Uterus (tissue), 4 donors: ENCODE measurements around the gene PEPD. TPM values are rescaled to one million over a fixed set of nuclear protein-coding genes. Genes with fewer than 3 reads are reported as not detected.

Experiments used
- DNase-seq, 2 donors: peaks; one replicate each; pipeline ENCODE4 v3.0.0-alpha.2; 2019 to 2020
- H3K27ac ChIP-seq, 2 donors: fragments of 200-600 bp; sonication (generic); 1 replicate in 1 of 2; 2 replicates in 1 of 2; pipeline ENCODE4 v1.5.1; 2016 to 2018
- H3K27me3 ChIP-seq, 2 donors: fragments of 200-600 bp; sonication (generic); one replicate each; pipeline ENCODE4 v1.5.1; 2018 to 2019; ENCODE audit warnings: control low read depth in 1 of 2
- H3K36me3 ChIP-seq, 2 donors: fragments of 200-600 bp; sonication (generic); one replicate each; pipeline ENCODE4 v1.5.1; 2019; ENCODE audit warnings: control low read depth in 1 of 2
- H3K4me1 ChIP-seq, 2 donors: fragments of 200-600 bp; sonication (generic); one replicate each; pipeline ENCODE4 v1.5.1; 2018 to 2019; ENCODE audit warnings: control low read depth in 1 of 2
- H3K4me3 ChIP-seq, 2 donors: fragments of 200-600 bp; sonication (generic); 1 replicate in 1 of 2; 2 replicates in 1 of 2; pipeline ENCODE4 v1.5.1; 2018 to 2019; ENCODE audit warnings: mild to moderate bottlenecking in 1 of 2
- H3K9me3 ChIP-seq, 2 donors: fragments of 200-600 bp; sonication (generic); one replicate each; pipeline ENCODE4 v1.5.1; 2019; ENCODE audit warnings: control low read depth in 1 of 2
- POLR2A ChIP-seq, 2 donors: fragments of 450-650 bp; IDR thresholded peaks; one replicate each; pipeline ENCODE4 v1.6.1; 2016; ENCODE audit warnings: antibody characterized with exemption in 2 of 2, mild to moderate bottlenecking in 1 of 2, moderate library complexity in 1 of 2
- intact Hi-C: fragments of 100-400 bp; cut with DNase I; formaldehyde crosslinking; loops from one replicate; pipeline ENCODE4 v1.15.1; 2023; ENCODE audit warnings: low total_unique reads
- total RNA-seq, 4 donors: library from RNA; depleted of rRNA in 3 of 4; stranded (reverse); fragments of >200 nt in 3 of 4; gene quantifications; one replicate each; pipeline versions ENCODE4 v1.1.0 to v1.2.4, GENCODE V29; 2014 to 2023
- TF ChIP-seq, protein P1 (sequence below), 4 experiments: fragments of 200-600 bp in 2 of 4; fragments of 450-650 bp in 2 of 4; sonication (generic) in 2 of 4; IDR thresholded peaks; one replicate each; pipeline ENCODE4 v1.5.1; 2016 to 2019; ENCODE audit warnings: antibody characterized with exemption in 4 of 4, mild to moderate bottlenecking in 2 of 4, moderate library complexity in 1 of 4
- donor health status: DM: yes; HTN: yes; CAD: no.

The PEPD gene
- total RNA-seq, 4 donors from 2014 or later = 26.1 to 47.0 (median 37.9) TPM

DNA sequence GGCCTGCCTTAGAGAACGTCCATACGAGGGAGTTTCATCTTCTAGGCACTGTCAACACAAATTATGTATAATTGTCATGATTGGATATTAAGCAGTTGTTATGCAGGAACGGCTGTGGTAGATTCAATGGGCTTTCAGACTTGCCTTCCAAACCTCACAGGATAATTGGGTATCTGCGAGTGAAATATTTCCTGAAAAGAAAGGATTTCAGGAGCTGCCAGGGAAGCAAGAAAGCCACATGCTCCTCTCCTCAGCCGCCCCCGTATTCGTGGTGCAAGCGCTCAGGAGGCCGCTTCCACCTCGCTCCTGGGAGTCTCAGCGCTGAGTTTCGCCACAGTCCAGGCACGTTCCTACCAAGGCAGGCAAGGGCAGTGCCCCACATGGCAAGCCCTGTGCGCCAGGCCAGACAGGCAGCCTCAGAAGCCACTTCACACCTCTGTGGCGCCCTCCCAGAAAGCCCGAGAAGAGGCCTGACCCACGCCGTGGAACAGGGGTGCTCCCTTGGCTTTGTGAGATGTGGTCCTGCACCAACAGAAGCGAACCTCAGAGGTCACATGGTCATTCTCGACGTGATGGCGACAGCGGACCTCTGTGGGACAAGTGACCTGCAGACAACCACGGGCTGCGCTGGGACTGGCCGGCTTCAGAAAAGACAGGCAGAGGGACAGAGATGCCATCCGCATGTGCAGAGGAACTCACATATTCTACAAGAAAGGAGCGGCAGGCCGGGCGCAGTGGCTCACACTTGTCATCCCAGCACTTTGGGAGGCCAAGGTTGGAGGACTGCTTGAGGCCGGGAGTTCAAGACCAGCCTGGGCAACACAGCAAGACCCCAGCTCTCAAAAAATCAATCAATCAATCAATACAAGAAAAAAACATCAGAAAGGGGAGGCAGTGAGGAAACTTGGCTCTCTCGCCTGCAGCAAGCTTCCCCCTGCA, 106.7 kb downstream of the PEPD start:
- DNase-seq = no peak
- H3K27me3 ChIP-seq = no peaks in the 10 kb centered on the region
- H3K4me3 ChIP-seq = no peak overlapping the region
- no peaks in the 10 kb centered on the region for H3K36me3 ChIP-seq
- TF ChIP-seq POLR2A (IDR thresholded peaks at IDR 0.05) = no peak
- H3K4me1 ChIP-seq = peaks cover 0 to 7% of the 10 kb centered on the region in 2 donors
- H3K27ac ChIP-seq = no peak overlapping the region
- no peaks in the 10 kb centered on the region for H3K9me3 ChIP-seq
- intact Hi-C loops = loop anchor here (10.0 kb wide), 2 partner anchors 270 to 360 kb away; no protein-coding TSS in a partner anchor

DNA sequence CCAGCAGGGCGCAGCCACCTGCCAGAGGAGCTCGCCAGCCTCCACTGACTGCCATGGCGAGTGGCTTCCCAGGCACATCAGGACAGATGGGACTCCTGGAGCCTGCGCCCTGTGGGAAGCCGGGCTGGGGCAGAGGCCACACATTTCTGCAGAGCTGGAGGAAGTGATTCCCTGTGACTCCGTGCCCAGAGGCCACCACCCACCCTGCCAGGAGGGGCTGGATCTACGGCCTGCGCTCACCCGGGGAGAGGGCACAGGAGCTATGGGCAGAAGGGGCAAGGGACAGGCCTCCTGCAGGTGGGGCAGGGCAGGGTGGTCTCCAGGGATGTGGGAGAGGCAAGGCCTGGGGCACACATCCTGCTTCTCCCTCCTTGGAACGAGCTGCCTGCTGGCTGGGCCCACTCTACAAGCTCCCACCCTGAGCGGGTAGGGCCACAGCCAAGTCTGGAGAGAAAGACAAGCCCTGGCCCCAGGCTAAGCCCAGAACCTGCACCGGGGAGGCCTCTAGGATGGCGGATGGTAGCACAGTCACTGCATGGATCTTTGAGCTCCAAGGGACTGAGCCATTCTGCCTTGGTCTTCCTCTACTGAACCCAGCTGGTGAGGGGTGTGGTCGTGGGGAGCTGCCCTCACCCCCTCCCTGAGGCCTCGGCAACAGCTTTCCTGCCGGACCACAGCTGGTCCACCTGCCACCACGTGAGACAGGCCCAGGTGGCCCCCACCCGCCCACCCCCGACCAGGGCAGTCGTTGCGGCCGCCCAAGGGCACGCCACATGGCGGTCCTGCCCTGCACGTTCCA, 107.5 kb downstream of the PEPD start:
- no peak overlapping the region for H3K4me3 ChIP-seq
- no peak for TF ChIP-seq POLR2A (IDR thresholded peaks at IDR 0.05)
- TF ChIP-seq, protein P1, sequence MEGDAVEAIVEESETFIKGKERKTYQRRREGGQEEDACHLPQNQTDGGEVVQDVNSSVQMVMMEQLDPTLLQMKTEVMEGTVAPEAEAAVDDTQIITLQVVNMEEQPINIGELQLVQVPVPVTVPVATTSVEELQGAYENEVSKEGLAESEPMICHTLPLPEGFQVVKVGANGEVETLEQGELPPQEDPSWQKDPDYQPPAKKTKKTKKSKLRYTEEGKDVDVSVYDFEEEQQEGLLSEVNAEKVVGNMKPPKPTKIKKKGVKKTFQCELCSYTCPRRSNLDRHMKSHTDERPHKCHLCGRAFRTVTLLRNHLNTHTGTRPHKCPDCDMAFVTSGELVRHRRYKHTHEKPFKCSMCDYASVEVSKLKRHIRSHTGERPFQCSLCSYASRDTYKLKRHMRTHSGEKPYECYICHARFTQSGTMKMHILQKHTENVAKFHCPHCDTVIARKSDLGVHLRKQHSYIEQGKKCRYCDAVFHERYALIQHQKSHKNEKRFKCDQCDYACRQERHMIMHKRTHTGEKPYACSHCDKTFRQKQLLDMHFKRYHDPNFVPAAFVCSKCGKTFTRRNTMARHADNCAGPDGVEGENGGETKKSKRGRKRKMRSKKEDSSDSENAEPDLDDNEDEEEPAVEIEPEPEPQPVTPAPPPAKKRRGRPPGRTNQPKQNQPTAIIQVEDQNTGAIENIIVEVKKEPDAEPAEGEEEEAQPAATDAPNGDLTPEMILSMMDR (IDR thresholded peaks at IDR 0.05) = no peak
- no peak for DNase-seq
- no peaks in the 10 kb centered on the region for H3K27me3 ChIP-seq
- intact Hi-C loops = loop anchor here (10.0 kb wide), 2 partner anchors 269 to 361 kb away; no protein-coding TSS in a partner anchor
- no peaks in the 10 kb centered on the region for H3K9me3 ChIP-seq
- peaks cover 0 to 7% of the 10 kb centered on the region in 2 donors for H3K4me1 ChIP-seq
- no peaks in the 10 kb centered on the region for H3K36me3 ChIP-seq
- H3K27ac ChIP-seq = no peak overlapping the region

- Histone ChIP-seq H3K36me3 (no peaks in the 10 kb centered on the region), H3K4me3 (no peak overlapping the region), H3K9me3 (no peaks in the 10 kb centered on the region), H3K4me1 (peaks cover 0 to 7% of the 10 kb centered on the region in 2 donors), H3K27ac (no peak overlapping the region), H3K27me3 (no peaks in the 10 kb centered on the region)
- intact Hi-C loops = loop anchor here (10.0 kb wide), 2 partner anchors 269 to 361 kb away; no protein-coding TSS in a partner anchor
- no peak for DNase-seq
- TF ChIP-seq POLR2A (IDR thresholded peaks at IDR 0.05) = no peak
- TF ChIP-seq, protein P1 (IDR thresholded peaks at IDR 0.05) = no peak
Measured at GRCh38 chr19:33413426-33413725, 108.2 kb downstream of the PEPD start.

DNA sequence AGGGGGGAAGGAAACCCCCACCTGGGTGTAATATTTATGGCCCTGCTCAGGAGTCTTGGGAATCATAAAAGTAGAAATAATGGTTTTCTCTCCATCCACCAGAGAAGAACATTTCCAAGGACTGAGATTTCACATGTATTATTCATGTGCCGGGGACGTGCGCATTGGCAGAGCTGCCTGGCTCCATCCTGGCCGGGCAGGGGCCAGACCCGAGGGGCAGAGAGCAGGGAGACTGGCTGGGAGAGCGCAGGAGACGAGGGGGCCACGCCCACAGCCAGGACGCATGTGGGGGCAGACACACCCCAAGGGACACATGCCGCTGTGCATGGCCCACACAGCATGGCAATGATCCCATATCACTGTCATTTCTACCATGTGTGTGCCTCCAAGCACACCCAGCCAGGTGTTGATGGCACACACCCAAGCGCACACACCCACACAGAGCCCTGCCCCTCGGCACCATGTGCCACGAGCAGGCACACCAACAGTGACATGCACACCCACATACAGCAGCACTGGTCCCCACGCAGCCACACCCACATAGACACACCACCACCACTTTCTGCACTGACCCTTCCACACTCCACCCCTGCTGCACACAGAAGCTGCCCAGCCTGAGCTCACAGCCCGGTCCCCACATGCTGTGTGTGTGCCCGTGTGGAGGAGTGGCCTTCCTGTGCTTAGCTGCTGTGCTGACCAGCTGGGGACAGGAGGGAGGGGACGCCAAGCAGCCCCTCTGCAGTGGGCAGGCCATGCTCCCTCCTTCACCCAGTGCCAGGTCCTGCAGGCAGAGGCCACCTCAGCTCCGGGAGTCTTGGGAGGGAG, 108.8 kb downstream of the PEPD start:
- no peak for DNase-seq
- H3K4me3 ChIP-seq = no peak overlapping the region
- no peak for TF ChIP-seq POLR2A (IDR thresholded peaks at IDR 0.05)
- TF ChIP-seq, protein P1 (IDR thresholded peaks at IDR 0.05) = no peak
- intact Hi-C loops = loop anchor here (10.0 kb wide), 2 partner anchors 268 to 362 kb away; no protein-coding TSS in a partner anchor
- H3K36me3 ChIP-seq = no peaks in the 10 kb centered on the region
- H3K27ac ChIP-seq = no peak overlapping the region
- H3K9me3 ChIP-seq = no peaks in the 10 kb centered on the region
- no peaks in the 10 kb centered on the region for H3K27me3 ChIP-seq
- H3K4me1 ChIP-seq = peaks cover 0 to 7% of the 10 kb centered on the region in 2 donors

DNA sequence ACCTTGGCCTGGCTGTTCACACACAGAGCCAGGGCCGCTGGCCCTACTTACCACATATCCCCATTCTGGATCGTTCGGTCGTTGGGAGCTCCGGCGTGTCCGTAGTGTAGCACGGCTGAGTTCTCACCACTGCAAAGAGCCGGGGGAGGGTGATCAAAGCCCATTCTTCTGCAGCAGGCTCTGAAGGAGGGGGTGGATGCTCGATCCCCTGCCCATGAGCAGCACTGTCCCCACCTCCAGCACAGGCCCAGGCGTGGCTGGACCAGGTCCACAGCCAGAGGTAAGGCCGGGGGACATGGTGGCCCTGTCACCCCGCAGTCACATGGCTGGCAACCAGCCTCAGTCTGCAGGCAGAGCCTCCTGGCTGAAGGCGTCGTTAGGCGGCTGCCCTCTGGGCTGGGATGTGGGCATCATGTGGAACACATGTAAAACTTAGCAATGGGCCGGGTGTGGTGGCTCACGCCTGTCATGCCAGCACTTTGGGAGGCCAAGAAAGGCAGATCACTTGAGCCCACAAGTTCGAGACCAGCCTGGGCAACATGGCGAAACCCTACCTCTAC, 109.9 kb downstream of the PEPD start:
- no peak for DNase-seq
- TF ChIP-seq POLR2A (IDR thresholded peaks at IDR 0.05) = no peak
- TF ChIP-seq, protein P1 (IDR thresholded peaks at IDR 0.05) = no peak
- intact Hi-C loops = loop anchor here (10.0 kb wide), 2 partner anchors 267 to 363 kb away; no protein-coding TSS in a partner anchor
- Histone ChIP-seq H3K27ac (no peak overlapping the region), H3K4me1 (peaks cover 0 to under 1% of the 10 kb centered on the region in 2 donors), H3K4me3 (no peak overlapping the region), H3K9me3 (no peaks in the 10 kb centered on the region), H3K36me3 (no peaks in the 10 kb centered on the region), H3K27me3 (no peaks in the 10 kb centered on the region)
